Measurements from ENCODE around the gene IRF2BPL. TPM values are rescaled to one million over a fixed set of nuclear protein-coding genes. Genes with fewer than 3 reads are reported as not detected.

Gene IRF2BPL
- total RNA-seq, 1 experiment from 2014 or later, result 22.1 TPM

DNA sequence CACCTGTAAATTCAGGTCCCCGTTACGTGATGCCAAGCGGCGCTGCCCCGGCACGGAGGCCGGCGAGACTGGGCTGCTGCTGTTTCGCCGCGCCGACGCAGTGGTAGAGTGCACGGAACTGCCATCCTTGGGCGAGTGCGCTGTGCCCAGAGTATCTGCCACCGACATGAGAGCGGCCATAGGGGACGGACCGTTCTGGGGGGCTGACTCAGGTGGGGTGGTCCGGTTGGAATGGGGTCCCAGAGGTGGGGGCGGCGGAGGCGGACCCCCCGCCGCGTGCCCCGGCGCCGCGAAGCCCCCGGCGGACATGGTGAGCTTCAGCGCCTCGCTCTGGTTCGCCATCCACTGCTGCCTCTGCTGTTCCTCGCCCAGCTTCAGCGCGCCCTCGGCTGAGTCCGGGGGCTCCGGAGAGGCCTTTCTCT, 2.8 kb downstream of the IRF2BPL start:
- intact Hi-C loops (cut with micrococcal nuclease), result no loop called here
- Mint-ChIP-seq H3K27me3 (ENCODE audit: insufficient read depth, unreplicated experiment) (no peaks in the 10 kb centered on the region), H3K4me3 (ENCODE audit: unreplicated experiment) (peak overlapping the region; percentile 81), H3K27ac (ENCODE audit: low read depth, unreplicated experiment) (no peak overlapping the region), H3K9me3 (ENCODE audit: unreplicated experiment) (no peaks in the 10 kb centered on the region), H3K4me1 (ENCODE audit: insufficient read depth, unreplicated experiment) (peaks cover 27% of the 10 kb centered on the region), H3K36me3 (ENCODE audit: insufficient read depth, unreplicated experiment) (peaks cover 31% of the 10 kb centered on the region)
- peak; percentile 40 for DNase-seq (ENCODE audit: unreplicated experiment)
- POLR2A ChIA-PET, result interaction anchor here (0.6 to 17.6 kb wide), 9 partner anchors 17 to 121 kb away, joined by 3 to 721 read pairs (median 25); no protein-coding TSS in a partner anchor
- TF ChIP-seq, protein P1, sequence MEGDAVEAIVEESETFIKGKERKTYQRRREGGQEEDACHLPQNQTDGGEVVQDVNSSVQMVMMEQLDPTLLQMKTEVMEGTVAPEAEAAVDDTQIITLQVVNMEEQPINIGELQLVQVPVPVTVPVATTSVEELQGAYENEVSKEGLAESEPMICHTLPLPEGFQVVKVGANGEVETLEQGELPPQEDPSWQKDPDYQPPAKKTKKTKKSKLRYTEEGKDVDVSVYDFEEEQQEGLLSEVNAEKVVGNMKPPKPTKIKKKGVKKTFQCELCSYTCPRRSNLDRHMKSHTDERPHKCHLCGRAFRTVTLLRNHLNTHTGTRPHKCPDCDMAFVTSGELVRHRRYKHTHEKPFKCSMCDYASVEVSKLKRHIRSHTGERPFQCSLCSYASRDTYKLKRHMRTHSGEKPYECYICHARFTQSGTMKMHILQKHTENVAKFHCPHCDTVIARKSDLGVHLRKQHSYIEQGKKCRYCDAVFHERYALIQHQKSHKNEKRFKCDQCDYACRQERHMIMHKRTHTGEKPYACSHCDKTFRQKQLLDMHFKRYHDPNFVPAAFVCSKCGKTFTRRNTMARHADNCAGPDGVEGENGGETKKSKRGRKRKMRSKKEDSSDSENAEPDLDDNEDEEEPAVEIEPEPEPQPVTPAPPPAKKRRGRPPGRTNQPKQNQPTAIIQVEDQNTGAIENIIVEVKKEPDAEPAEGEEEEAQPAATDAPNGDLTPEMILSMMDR (IDR thresholded peaks at IDR 0.05; ENCODE audit: unreplicated experiment), result no peak
- CTCF ChIA-PET, result interaction anchor here (0.7 to 7.9 kb wide), 9 partner anchors 16 to 150 kb away, joined by 3 to 88 read pairs (median 5); no protein-coding TSS in a partner anchor
- BruUV-seq (replicated peaks), result no TSS peak

DNA sequence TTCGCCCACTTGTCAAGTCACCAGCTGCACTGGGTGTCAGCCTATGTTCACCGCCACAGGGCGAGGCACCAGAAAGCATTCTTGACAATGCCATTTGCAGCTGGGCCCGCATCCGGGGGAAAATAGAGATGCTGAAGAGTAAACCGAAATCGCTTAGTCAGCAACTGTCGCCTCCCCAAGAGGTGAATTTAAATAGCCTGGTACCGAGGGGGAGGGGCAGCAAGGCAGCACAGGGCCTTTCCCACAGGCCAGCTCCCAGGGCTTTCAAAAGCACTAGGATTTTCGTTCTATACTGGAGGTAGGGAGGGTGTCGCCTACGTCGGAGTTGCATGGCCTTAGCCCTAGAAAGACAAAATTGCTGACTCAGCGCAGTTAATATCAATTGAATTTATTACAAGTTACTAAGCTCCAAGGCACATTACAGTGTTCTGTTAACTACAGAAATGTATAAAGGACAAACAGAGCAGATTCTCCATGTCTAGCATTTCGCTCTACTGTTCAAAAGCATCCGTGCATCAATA, 4.3 kb downstream of the IRF2BPL start:
- CTCF ChIA-PET, result interaction anchor here (0.6 to 7.9 kb wide), 18 partner anchors 18 to 149 kb away, joined by 3 to 88 read pairs (median 7); no protein-coding TSS in a partner anchor
- TF ChIP-seq, protein P1 (IDR thresholded peaks at IDR 0.05; ENCODE audit: unreplicated experiment), result no peak
- H3K9me3 Mint-ChIP-seq (ENCODE audit: unreplicated experiment), result no peaks in the 10 kb centered on the region
- H3K4me3 Mint-ChIP-seq (ENCODE audit: unreplicated experiment), result peak overlapping the region; percentile 81
- H3K27me3 Mint-ChIP-seq (ENCODE audit: insufficient read depth, unreplicated experiment), result no peaks in the 10 kb centered on the region
- intact Hi-C loops (cut with micrococcal nuclease), result no loop called here
- no TSS peak for BruUV-seq (replicated peaks)
- H3K36me3 Mint-ChIP-seq (ENCODE audit: insufficient read depth, unreplicated experiment), result peaks cover 29% of the 10 kb centered on the region
- POLR2A ChIA-PET, result interaction anchor here (0.8 to 17.6 kb wide), 19 partner anchors 9 to 137 kb away, joined by 3 to 721 read pairs (median 4); no protein-coding TSS in a partner anchor
- peak; percentile 49 for DNase-seq (ENCODE audit: unreplicated experiment)
- H3K27ac Mint-ChIP-seq (ENCODE audit: low read depth, unreplicated experiment), result no peak overlapping the region
- peaks cover 25% of the 10 kb centered on the region for H3K4me1 Mint-ChIP-seq (ENCODE audit: insufficient read depth, unreplicated experiment)

DNA sequence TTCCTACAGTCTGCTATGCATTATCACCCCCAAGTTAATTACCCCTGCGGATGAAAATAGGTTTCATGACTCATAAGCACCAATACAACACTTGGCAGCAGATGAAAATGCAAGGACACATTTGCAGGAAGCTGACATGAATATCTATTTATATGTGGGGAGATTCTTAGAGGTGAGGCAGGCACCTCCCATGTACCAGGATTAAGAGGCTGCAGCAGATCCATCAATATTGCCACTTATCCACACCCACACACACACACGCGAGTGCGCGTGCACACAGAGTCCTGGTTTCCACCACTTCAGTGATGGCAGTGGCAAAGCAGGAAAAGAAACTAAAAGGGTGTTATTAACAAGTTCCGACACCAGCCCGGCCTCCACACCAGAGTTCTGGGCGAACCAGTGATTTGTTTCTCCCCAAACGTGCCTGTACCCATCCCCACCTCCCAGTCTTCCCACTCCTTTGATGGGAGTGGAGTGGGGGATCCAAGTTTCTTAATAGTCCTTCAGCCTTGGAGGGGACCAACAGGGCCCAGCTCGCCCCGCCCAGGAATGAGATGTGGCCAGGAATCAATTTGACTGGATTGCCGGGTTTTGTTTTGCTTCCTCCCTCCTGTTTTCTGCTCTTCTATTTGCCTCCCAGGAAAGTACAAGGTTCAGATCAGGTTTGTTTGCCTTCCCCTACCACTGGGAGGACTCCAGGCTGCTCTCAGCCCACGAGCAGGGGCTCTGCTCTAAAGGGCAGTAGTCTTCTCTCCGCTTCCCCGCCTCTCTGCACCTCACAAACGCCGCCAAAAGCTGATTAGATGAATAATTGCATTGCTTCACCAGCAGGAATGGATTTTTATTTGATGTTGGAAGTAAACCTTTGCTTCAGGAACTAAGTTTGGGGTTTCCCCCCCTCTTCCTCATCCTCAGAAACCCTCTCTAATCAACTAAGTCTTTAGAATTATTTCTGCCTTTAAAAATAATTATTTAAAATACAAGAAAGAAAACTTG, 5.2 kb downstream of the IRF2BPL start:
- BruUV-seq (replicated peaks), result no TSS peak
- ChIA-PET POLR2A (interaction anchor here (0.6 to 17.6 kb wide), 21 partner anchors 9 to 136 kb away, joined by 3 to 721 read pairs (median 4); no protein-coding TSS in a partner anchor), CTCF (interaction anchor here (0.6 to 7.9 kb wide), 18 partner anchors 11 to 148 kb away, joined by 3 to 88 read pairs (median 7); no protein-coding TSS in a partner anchor)
- H3K4me3 Mint-ChIP-seq (ENCODE audit: unreplicated experiment), result peak overlapping the region; percentile 81
- H3K9me3 Mint-ChIP-seq (ENCODE audit: unreplicated experiment), result no peaks in the 10 kb centered on the region
- peak; percentile 52 for DNase-seq (ENCODE audit: unreplicated experiment)
- no peaks in the 10 kb centered on the region for H3K27me3 Mint-ChIP-seq (ENCODE audit: insufficient read depth, unreplicated experiment)
- no peak overlapping the region for H3K27ac Mint-ChIP-seq (ENCODE audit: low read depth, unreplicated experiment)
- intact Hi-C loops (cut with micrococcal nuclease), result no loop called here
- H3K36me3 Mint-ChIP-seq (ENCODE audit: insufficient read depth, unreplicated experiment), result peaks cover 29% of the 10 kb centered on the region
- H3K4me1 Mint-ChIP-seq (ENCODE audit: insufficient read depth, unreplicated experiment), result peaks cover 23% of the 10 kb centered on the region
- TF ChIP-seq, protein P1 (IDR thresholded peaks at IDR 0.05; ENCODE audit: unreplicated experiment), result peak; percentile 6
